Stimulated activated naive CD4-positive, alpha-beta T cell treated with Interleukin-2 at 50 U/mL for 16 hours (primary cell): ENCODE results near the gene ADCY9.
"Not testable (repeated sequence)": the region's sequence is repeated elsewhere in the genome, so short reads cannot be mapped to it uniquely, and the experiment has no call there.

Source experiments
- DNase-seq: peaks from one replicate; lab custom pipeline; 2025; lab: John Stamatoyannopoulos, UW

The ADCY9 gene

GRCh38 chr16:4093495-4094126 is 22.6 kb downstream of the ADCY9 start:
- no peak for DNase-seq

- DNase-seq = no peak
These were observed 23.5 kb downstream of the ADCY9 start for GRCh38 chr16:4092547-4093265.

GRCh38 chr16:4091240-4092012 is 24.8 kb downstream of the ADCY9 start:
- DNase-seq = no peak

- no peak for DNase-seq
These were observed 25.8 kb downstream of the ADCY9 start for GRCh38 chr16:4090351-4090851.

- DNase-seq = no peak
These were observed 26.4 kb downstream of the ADCY9 start for GRCh38 chr16:4089811-4090301.

GRCh38 chr16:4089251-4089810 is 26.9 kb downstream of the ADCY9 start:
- DNase-seq = no peak

- DNase-seq = no peak
These were observed 28.2 kb downstream of the ADCY9 start for GRCh38 chr16:4087990-4088577.

- no peak for DNase-seq
These were observed 28.9 kb downstream of the ADCY9 start for GRCh38 chr16:4087099-4087885.

- no peak for DNase-seq
These were observed 30.1 kb downstream of the ADCY9 start for GRCh38 chr16:4086153-4086552.

- no peak for DNase-seq
These were observed 30.8 kb downstream of the ADCY9 start for GRCh38 chr16:4085405-4085970.

GRCh38 chr16:4083347-4083870 is 32.8 kb downstream of the ADCY9 start:
- DNase-seq = no peak

GRCh38 chr16:4082474-4083044 is 33.7 kb downstream of the ADCY9 start:
- DNase-seq = no peak

GRCh38 chr16:4081521-4082021 is 34.7 kb downstream of the ADCY9 start:
- peak; percentile 27 for DNase-seq

- no peak for DNase-seq
These were observed 35.2 kb downstream of the ADCY9 start for GRCh38 chr16:4081047-4081446.

GRCh38 chr16:4077174-4077649 is 39.0 kb downstream of the ADCY9 start:
- DNase-seq = no peak

- DNase-seq = no peak
These were observed 40.7 kb downstream of the ADCY9 start for GRCh38 chr16:4075534-4075933.

GRCh38 chr16:4073150-4073549 is 43.1 kb downstream of the ADCY9 start:
- DNase-seq = not testable (repeated sequence)

- no peak for DNase-seq
These were observed 44.3 kb downstream of the ADCY9 start for GRCh38 chr16:4071686-4072561.

GRCh38 chr16:4070936-4071335 is 45.3 kb downstream of the ADCY9 start:
- no peak for DNase-seq
